ENCODE data around the gene ATG9B. TPM values are rescaled to one million over a fixed set of nuclear protein-coding genes. Genes with fewer than 3 reads are reported as not detected.
"Not testable (repeated sequence)": the region's sequence is repeated elsewhere in the genome, so short reads cannot be mapped to it uniquely, and the experiment has no call there.

Gene ATG9B
- total and polyA plus RNA-seq, 3 experiments from 2014 or later: 3.8 to 15.4 (median 4.2) TPM

- H3K9me3 Mint-ChIP-seq; H3K27me3 ChIP-seq (ENCODE audit: insufficient read depth, low read length, poor library complexity, severe bottlenecking); H3K36me3 ChIP-seq (ENCODE audit: insufficient read depth, low read length); H3K9me3 ChIP-seq (ENCODE audit: low read length); H3K36me3 Mint-ChIP-seq; H3K4me3 ChIP-seq (ENCODE audit: low read length); DNase-seq: not testable (repeated sequence)
- peaks cover 91% of the 10 kb centered on the region for H3K4me1 ChIP-seq (ENCODE audit: insufficient read depth, low read length)
- H3K4me3 Mint-ChIP-seq: peak overlapping the region in 6 of 7 donors; percentile 38 to 58 (median 53)
- peak overlapping the region; percentile 84 to 100 (median 97) for H3K27ac Mint-ChIP-seq
- ChIA-PET POLR2A (interaction anchor here (1.1 kb wide), 1 partner anchor 16 kb away, joined by 3 read pairs; the partner anchor contains the start of gene ABCB8), CTCF (interaction anchor here (1.2 to 5.5 kb wide), 6 partner anchors 17 to 233 kb away, joined by 4 to 31 read pairs (median 6); partner anchors contain the start of genes ABCB8 and NOS3)
- peaks cover 64 to 87% (median 64%) of the 10 kb centered on the region in 3 donors for H3K4me1 Mint-ChIP-seq
- H3K27ac ChIP-seq (ENCODE audit: low read depth, low read length): peak overlapping the region; percentile 79
- peaks cover 0 to 10% of the 10 kb centered on the region in 2 donors for H3K27me3 Mint-ChIP-seq
Observed at GRCh38 chr7:151011616-151012015, 12.7 kb downstream of the ATG9B start.

GRCh38 chr7:151011097-151011409 is 13.2 kb downstream of the ATG9B start:
- Histone ChIP-seq H3K27ac (ENCODE audit: low read depth, low read length) (peak overlapping the region; percentile 66), H3K9me3 (ENCODE audit: low read length) (no peaks in the 10 kb centered on the region), H3K4me3 (ENCODE audit: low read length) (peak overlapping the region; percentile 23), H3K36me3 (ENCODE audit: insufficient read depth, low read length) (no peaks in the 10 kb centered on the region), H3K4me1 (ENCODE audit: insufficient read depth, low read length) (peaks cover 88% of the 10 kb centered on the region), H3K27me3 (ENCODE audit: insufficient read depth, low read length, poor library complexity, severe bottlenecking) (no peaks in the 10 kb centered on the region)
- Mint-ChIP-seq H3K9me3 (no peaks in the 10 kb centered on the region), H3K4me3 (peak overlapping the region; percentile 34 to 78 (median 48)), H3K27ac (peak overlapping the region; percentile 93 to 100 (median 96)), H3K36me3 (peaks cover 0 to 2% (median 0%) of the 10 kb centered on the region in 3 donors), H3K27me3 (peaks cover 0 to 10% of the 10 kb centered on the region in 2 donors), H3K4me1 (peaks cover 63 to 84% (median 67%) of the 10 kb centered on the region in 3 donors)
- CTCF ChIA-PET: interaction anchor here (0.9 to 5.5 kb wide), 9 partner anchors 7 to 232 kb away, joined by 3 to 44 read pairs (median 9); partner anchors contain the start of genes ABCB8 and NOS3
- POLR2A ChIA-PET: interaction anchor here (1.1 kb wide), 1 partner anchor 17 kb away, joined by 3 read pairs; the partner anchor contains the start of gene ABCB8
- DNase-seq: no peak

- H3K9me3 Mint-ChIP-seq: no peaks in the 10 kb centered on the region
- peaks cover 0 to 10% of the 10 kb centered on the region in 2 donors for H3K27me3 Mint-ChIP-seq
- peak overlapping the region; percentile 66 for H3K27ac ChIP-seq (ENCODE audit: low read depth, low read length)
- H3K36me3 ChIP-seq (ENCODE audit: insufficient read depth, low read length): no peaks in the 10 kb centered on the region
- peak overlapping the region; percentile 34 to 78 (median 65) for H3K4me3 Mint-ChIP-seq
- DNase-seq: peak in 4 of 5 donors; percentile 24 to 59 (median 40)
- ChIA-PET CTCF (interaction anchor here (0.9 to 5.5 kb wide), 11 partner anchors 8 to 232 kb away, joined by 3 to 44 read pairs (median 9); partner anchors contain the start of genes ABCB8 and NOS3), POLR2A (interaction anchor here (1.0 to 1.1 kb wide), 2 partner anchors 12 to 16 kb away, joined by 3 to 4 read pairs; no protein-coding TSS in a partner anchor)
- peak overlapping the region; percentile 23 for H3K4me3 ChIP-seq (ENCODE audit: low read length)
- H3K4me1 Mint-ChIP-seq: peaks cover 64 to 83% (median 69%) of the 10 kb centered on the region in 3 donors
- H3K4me1 ChIP-seq (ENCODE audit: insufficient read depth, low read length): peaks cover 82% of the 10 kb centered on the region
- H3K9me3 ChIP-seq (ENCODE audit: low read length): no peaks in the 10 kb centered on the region
- H3K36me3 Mint-ChIP-seq: peaks cover 0 to 2% (median 0%) of the 10 kb centered on the region in 3 donors
- H3K27ac Mint-ChIP-seq: peak overlapping the region; percentile 93 to 100 (median 96)
- no peaks in the 10 kb centered on the region for H3K27me3 ChIP-seq (ENCODE audit: insufficient read depth, low read length, poor library complexity, severe bottlenecking)
Observed at GRCh38 chr7:151010307-151011096, 13.8 kb downstream of the ATG9B start.

- peak overlapping the region in 1 of 7 donors; percentile 54 for H3K4me3 Mint-ChIP-seq
- Histone ChIP-seq H3K4me3 (ENCODE audit: low read length) (peak overlapping the region; percentile 23), H3K36me3 (ENCODE audit: insufficient read depth, low read length) (no peaks in the 10 kb centered on the region), H3K27ac (ENCODE audit: low read depth, low read length) (peak overlapping the region; percentile 66), H3K9me3 (ENCODE audit: low read length) (no peaks in the 10 kb centered on the region), H3K27me3 (ENCODE audit: insufficient read depth, low read length, poor library complexity, severe bottlenecking) (no peaks in the 10 kb centered on the region), H3K4me1 (ENCODE audit: insufficient read depth, low read length) (peaks cover 77% of the 10 kb centered on the region)
- ChIA-PET CTCF (interaction anchor here (1.6 to 5.5 kb wide), 9 partner anchors 8 to 231 kb away, joined by 4 to 44 read pairs (median 10); partner anchors contain the start of gene NOS3), POLR2A (interaction anchor here (1.0 to 1.1 kb wide), 2 partner anchors 11 to 15 kb away, joined by 3 to 4 read pairs; no protein-coding TSS in a partner anchor)
- H3K4me1 Mint-ChIP-seq: peaks cover 58 to 78% (median 68%) of the 10 kb centered on the region in 3 donors
- H3K27me3 Mint-ChIP-seq: peaks cover 0 to 9% of the 10 kb centered on the region in 2 donors
- DNase-seq: no peak
- H3K9me3 Mint-ChIP-seq: no peaks in the 10 kb centered on the region
- H3K27ac Mint-ChIP-seq: peak overlapping the region in 7 of 8 donors; percentile 93 to 100 (median 96)
- peaks cover 0 to 2% (median 0%) of the 10 kb centered on the region in 3 donors for H3K36me3 Mint-ChIP-seq
Observed at GRCh38 chr7:151010037-151010306, 14.3 kb downstream of the ATG9B start.

- peak overlapping the region in 6 of 8 donors; percentile 23 to 100 (median 86) for H3K27ac Mint-ChIP-seq
- peaks cover 72% of the 10 kb centered on the region for H3K4me1 ChIP-seq (ENCODE audit: insufficient read depth, low read length)
- H3K27me3 ChIP-seq (ENCODE audit: insufficient read depth, low read length, poor library complexity, severe bottlenecking): no peaks in the 10 kb centered on the region
- H3K4me1 Mint-ChIP-seq: peaks cover 55 to 73% (median 63%) of the 10 kb centered on the region in 3 donors
- no peaks in the 10 kb centered on the region for H3K9me3 ChIP-seq (ENCODE audit: low read length)
- POLR2A ChIA-PET: interaction anchor here (1.0 to 2.8 kb wide), 5 partner anchors 9 to 46 kb away, joined by 3 to 17 read pairs (median 4); partner anchors contain the start of gene ABCB8
- no peaks in the 10 kb centered on the region for H3K9me3 Mint-ChIP-seq
- H3K36me3 Mint-ChIP-seq: peaks cover 0 to 2% (median 0%) of the 10 kb centered on the region in 3 donors
- peak overlapping the region; percentile 66 for H3K27ac ChIP-seq (ENCODE audit: low read depth, low read length)
- H3K4me3 ChIP-seq (ENCODE audit: low read length): peak overlapping the region; percentile 23
- peak overlapping the region in 1 of 7 donors; percentile 72 for H3K4me3 Mint-ChIP-seq
- CTCF ChIA-PET: interaction anchor here (1.3 to 5.5 kb wide), 12 partner anchors 9 to 111 kb away, joined by 3 to 44 read pairs (median 8); partner anchors contain the start of genes ATG9B and NOS3
- no peak for DNase-seq
- H3K27me3 Mint-ChIP-seq: peaks cover 0 to 10% of the 10 kb centered on the region in 2 donors
- H3K36me3 ChIP-seq (ENCODE audit: insufficient read depth, low read length): no peaks in the 10 kb centered on the region
Observed at GRCh38 chr7:151009327-151010036, 14.8 kb downstream of the ATG9B start.

GRCh38 chr7:151008511-151009323 is 15.6 kb downstream of the ATG9B start:
- Mint-ChIP-seq H3K27me3 (peaks cover 0 to 6% of the 10 kb centered on the region in 2 donors), H3K4me1 (peaks cover 48 to 65% (median 55%) of the 10 kb centered on the region in 3 donors), H3K4me3 (peak overlapping the region; percentile 75 to 93 (median 83)), H3K27ac (peak overlapping the region; percentile 70 to 97 (median 93)), H3K9me3 (no peaks in the 10 kb centered on the region), H3K36me3 (no peaks in the 10 kb centered on the region)
- Histone ChIP-seq H3K9me3 (ENCODE audit: low read length) (no peaks in the 10 kb centered on the region), H3K4me3 (ENCODE audit: low read length) (peak overlapping the region; percentile 44), H3K36me3 (ENCODE audit: insufficient read depth, low read length) (no peaks in the 10 kb centered on the region), H3K27ac (ENCODE audit: low read depth, low read length) (peak overlapping the region; percentile 66), H3K4me1 (ENCODE audit: insufficient read depth, low read length) (peaks cover 65% of the 10 kb centered on the region), H3K27me3 (ENCODE audit: insufficient read depth, low read length, poor library complexity, severe bottlenecking) (no peaks in the 10 kb centered on the region)
- ChIA-PET POLR2A (interaction anchor here (1.1 to 2.8 kb wide), 3 partner anchors 10 to 46 kb away, joined by 3 to 17 read pairs (median 5); partner anchors contain the start of gene ABCB8), CTCF (interaction anchor here (1.0 to 5.5 kb wide), 15 partner anchors 9 to 111 kb away, joined by 3 to 44 read pairs (median 10); partner anchors contain the start of genes ABCB8, ATG9B and NOS3)
- peak; percentile 70 to 85 (median 79) for DNase-seq
